ENCODE measurements around the gene FKBP4.
"Not testable (repeated sequence)": the region's sequence is repeated elsewhere in the genome, so short reads cannot be mapped to it uniquely, and the experiment has no call there.

The FKBP4 gene, protein sequence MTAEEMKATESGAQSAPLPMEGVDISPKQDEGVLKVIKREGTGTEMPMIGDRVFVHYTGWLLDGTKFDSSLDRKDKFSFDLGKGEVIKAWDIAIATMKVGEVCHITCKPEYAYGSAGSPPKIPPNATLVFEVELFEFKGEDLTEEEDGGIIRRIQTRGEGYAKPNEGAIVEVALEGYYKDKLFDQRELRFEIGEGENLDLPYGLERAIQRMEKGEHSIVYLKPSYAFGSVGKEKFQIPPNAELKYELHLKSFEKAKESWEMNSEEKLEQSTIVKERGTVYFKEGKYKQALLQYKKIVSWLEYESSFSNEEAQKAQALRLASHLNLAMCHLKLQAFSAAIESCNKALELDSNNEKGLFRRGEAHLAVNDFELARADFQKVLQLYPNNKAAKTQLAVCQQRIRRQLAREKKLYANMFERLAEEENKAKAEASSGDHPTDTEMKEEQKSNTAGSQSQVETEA

DNA sequence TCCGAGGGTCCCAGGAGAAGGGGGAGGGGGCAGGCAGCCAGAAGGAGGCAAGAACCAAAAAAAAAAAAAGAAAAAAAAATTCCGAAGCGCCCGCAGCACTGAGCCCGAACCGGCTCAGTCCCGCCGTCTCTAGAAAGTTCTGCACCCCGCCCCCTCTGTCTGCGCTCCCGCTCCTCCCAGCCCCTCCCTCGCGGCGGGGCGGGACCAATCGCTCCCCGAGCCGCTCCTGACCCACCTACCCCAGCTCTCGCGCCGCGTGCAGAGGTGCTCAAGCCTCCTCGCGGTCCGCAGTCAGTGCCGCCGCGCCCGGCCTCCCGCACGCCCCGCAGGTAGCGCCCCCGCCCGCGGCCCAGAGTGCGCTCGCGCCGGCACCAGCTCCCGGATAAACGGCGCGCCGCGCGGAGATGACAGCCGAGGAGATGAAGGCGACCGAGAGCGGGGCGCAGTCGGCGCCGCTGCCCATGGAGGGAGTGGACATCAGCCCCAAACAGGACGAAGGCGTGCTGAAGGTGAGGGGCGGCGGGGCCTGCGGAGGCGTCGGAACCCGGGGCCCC lies at the start of gene FKBP4:
Gene FKBP4, plus strand, starts transcription at position 235 of the 554 bp plus-strand sequence. Its CDS starts 170 bp downstream, at position 405.
- DNase-seq: peak; percentile 89

DNA sequence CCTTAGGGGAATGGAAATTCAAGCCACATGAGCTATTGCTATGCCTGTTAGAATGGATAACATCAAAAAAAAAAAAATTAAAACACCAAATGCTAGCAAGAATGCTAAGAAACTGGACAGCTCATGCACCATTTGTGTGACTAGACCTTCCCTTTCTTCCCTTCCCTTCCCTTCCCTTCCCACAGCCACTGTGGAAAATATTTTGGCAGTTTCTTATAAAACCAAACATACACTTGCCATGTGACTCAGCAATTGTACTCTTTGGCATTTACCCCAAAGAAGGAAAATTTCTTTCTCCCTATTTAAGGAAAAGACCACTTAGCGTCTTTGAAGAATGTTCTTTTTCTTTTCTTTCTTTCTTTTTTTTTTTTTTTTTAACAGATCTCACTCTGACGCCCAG lies 49.1 kb upstream of the FKBP4 start:
- DNase-seq: no peak

GRCh38 chr12:2749580-2749979 lies 45.2 kb upstream of the FKBP4 start:
- no peak for DNase-seq

DNA sequence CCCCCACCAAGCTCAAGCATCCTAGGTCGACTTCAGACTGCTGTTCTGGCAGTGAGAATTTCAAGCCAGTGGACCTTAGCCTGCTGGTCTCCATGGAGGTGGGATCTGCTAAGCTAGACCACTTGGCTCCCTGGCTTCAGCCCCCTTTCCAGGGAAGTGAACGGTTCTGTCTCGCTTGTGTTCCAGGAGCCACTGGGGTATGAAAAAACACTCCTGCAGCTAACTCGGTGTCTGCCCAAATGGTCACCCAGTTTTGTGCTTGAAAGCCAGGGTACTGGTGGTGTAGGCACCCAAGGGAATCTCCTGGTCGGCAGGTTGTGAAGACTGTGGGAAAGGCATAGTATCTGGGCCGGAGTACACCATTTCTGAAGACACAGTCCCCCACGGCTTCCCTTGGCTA lies 44.6 kb upstream of the FKBP4 start:
- DNase-seq: no peak

GRCh38 chr12:2751230-2751629 lies 43.5 kb upstream of the FKBP4 start:
- DNase-seq: no peak

- no peak for DNase-seq
Observed at GRCh38 chr12:2751686-2752085, 43.1 kb upstream of the FKBP4 start.

DNA sequence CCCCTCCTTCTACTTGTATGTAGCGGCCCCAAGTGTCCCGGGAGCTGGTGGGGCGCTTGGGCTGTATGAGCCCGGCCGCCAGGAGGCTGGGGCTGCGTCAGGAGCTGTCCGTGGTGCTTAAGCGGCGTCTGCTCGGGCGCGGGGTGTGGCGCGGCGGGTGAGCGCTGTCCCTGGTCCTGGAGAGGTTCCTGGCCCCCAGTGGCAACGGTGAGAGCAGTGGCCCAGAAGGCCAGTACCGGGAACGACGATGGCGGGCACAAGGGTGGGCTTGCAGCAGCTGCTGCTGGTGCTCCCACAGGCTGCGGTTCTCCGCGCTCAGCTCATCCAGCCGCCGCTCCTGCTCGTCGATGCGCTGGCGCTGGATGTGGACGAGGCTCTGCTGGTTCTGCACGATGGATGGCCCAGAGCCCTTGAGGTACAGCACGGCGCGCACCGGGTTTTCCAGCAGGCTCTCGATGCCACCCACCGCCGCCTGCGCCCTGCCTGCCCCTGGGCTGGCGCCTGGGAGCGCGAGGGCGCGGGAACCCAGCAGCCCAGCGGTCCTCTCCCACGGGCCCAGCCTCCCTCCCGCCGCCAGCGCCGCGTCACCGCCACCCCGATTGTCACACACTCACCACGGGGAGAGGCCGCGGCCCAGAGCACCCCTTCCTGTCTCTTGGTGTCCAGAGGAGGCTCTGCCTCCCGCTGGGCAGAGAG lies 41.9 kb upstream of the FKBP4 start:
- DNase-seq: peak; percentile 95

GRCh38 chr12:2753536-2753935 lies 41.2 kb upstream of the FKBP4 start:
- DNase-seq: no peak

DNA sequence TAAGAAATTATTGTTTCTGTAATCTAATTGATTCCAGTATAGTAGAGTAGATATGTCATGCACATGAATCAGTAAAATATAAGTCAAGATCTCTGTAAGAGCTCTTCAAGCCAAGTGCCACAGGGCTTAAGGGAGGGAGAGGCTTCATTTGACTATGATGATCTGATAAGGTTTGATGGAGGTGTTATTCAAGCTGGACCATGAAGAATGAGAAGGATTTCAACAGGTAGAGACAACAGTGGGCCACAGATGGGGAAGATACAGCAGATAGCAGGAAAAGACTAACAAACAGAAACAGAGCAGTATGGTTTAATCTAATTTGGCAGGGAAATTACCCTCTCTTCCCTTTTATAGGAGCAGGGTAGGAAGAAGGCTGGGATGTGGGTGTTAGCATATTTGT lies 40.6 kb upstream of the FKBP4 start:
- DNase-seq: no peak

- DNase-seq: no peak
Observed at GRCh38 chr12:2756756-2757155, 38.0 kb upstream of the FKBP4 start.

DNA sequence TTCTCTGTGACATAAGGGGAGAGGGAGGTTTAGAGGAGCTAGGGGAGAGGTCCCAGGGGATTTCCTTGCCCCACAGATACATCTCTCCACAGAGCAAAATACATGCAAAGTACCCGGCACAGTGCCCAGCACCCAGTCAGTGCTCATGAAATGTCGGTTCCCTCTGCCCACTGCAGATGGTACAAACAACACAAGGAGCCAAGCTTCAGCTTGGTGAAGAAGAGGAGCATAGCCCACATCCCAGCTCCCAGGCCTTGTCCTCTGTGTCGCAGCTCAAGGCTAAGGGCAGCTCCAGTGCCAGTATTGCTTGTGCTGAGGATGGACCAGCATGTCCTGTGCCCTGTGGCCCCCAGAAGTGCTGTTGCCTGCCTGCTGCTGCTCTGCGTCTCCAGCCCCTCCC lies 35.0 kb upstream of the FKBP4 start:
- DNase-seq: no peak

- DNase-seq: no peak
Observed at GRCh38 chr12:2764398-2764797, 30.4 kb upstream of the FKBP4 start.

GRCh38 chr12:2765052-2765451 lies 29.7 kb upstream of the FKBP4 start:
- no peak for DNase-seq

- DNase-seq: no peak
Observed at GRCh38 chr12:2765608-2766007, 29.2 kb upstream of the FKBP4 start.

- no peak for DNase-seq
Observed at GRCh38 chr12:2768224-2768961, 26.4 kb upstream of the FKBP4 start.

DNA sequence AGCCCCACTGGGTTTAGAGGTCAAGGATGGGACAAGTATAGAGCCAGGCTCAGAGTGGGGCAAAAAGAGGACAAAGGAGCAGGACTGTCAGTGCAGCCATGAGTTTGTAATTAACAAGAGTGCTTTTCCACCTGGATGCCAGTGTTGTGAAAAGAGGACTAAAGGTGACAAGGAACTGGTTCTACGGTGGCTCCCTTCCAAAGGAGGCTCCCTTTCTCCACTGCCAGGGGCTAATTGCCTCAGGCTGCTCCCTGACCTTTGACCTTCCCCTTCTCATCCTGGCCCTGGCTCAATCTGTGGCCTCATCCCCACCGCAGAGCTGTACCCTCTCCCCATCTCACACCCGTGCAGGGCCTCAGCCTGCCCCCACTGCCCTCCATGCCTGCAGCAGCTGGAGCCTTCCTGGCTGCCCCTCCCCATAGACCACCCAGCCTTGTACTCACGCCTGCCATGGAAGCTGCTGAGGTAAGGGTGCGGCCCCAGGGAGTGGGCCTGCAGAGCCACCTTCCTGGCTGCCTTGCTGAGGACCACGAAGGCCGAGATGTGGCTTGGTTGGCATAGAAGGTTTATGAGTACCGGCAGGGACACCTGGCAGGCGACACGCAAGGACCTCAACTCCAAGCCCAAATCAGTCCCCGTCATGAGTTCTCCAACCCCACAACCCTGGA lies 24.8 kb upstream of the FKBP4 start:
- no peak for DNase-seq

GRCh38 chr12:2770544-2770943 lies 24.2 kb upstream of the FKBP4 start:
- not testable (repeated sequence) for DNase-seq

GRCh38 chr12:2772370-2772769 lies 22.4 kb upstream of the FKBP4 start:
- no peak for DNase-seq

GRCh38 chr12:2773199-2773875 lies 21.4 kb upstream of the FKBP4 start:
- DNase-seq: no peak

- no peak for DNase-seq
Observed at GRCh38 chr12:2775431-2775830, 19.3 kb upstream of the FKBP4 start.

GRCh38 chr12:2776129-2776806 lies 18.5 kb upstream of the FKBP4 start:
- no peak for DNase-seq
